T-helper 17 cell (primary cell): ENCODE measurements around the gene ARL6IP4. TPM values are rescaled to one million over a fixed set of nuclear protein-coding genes. Genes with fewer than 3 reads are reported as not detected.
A peak's percentile ranks its signal among the peaks of the same experiment; 100 is the strongest.

ENCODE experiments used
- ATAC-seq: fragments of 150-1000 bp; cut with Tn5 transposase; 2 replicates; pipeline ENCODE4 v1.10.0; 2021; ENCODE audit warnings: mild to moderate bottlenecking, moderate library complexity
- DNase-seq, 3 donors: peaks; one replicate each; pipeline versions ENCODE4 v3.0.0 to v3.0.0-alpha.2; 2020 to 2021
- H3K9me3 ChIP-seq: one replicate; pipeline ENCODE4 v1.7.0; 2013; ENCODE audit warnings: low read length, mild to moderate bottlenecking; ENCODE audit not compliant: control insufficient read depth, poor library complexity, severe bottlenecking
- H3K27ac Mint-ChIP-seq: one replicate; pipeline ENCODE4 v1.8.0; 2022; ENCODE audit warnings: mild to moderate bottlenecking, moderate library complexity, mixed read lengths
- H3K27me3 Mint-ChIP-seq: one replicate; pipeline ENCODE4 v1.8.0; 2022; ENCODE audit warnings: mixed read lengths
- H3K36me3 Mint-ChIP-seq: one replicate; pipeline ENCODE4 v1.8.0; 2022; ENCODE audit warnings: low read depth, mixed read lengths
- H3K4me1 Mint-ChIP-seq: one replicate; pipeline ENCODE4 v1.8.0; 2022; ENCODE audit warnings: mild to moderate bottlenecking, mixed read lengths
- H3K4me3 Mint-ChIP-seq: one replicate; pipeline ENCODE4 v1.8.0; 2022; ENCODE audit warnings: mild to moderate bottlenecking, moderate library complexity, mixed read lengths
- total RNA-seq, 4 donors: library from RNA in 2 of 4; stranded (reverse) in 2 of 4; gene quantifications; one replicate each; pipeline ENCODE4 v1.2.3 and lab custom pipeline; 2022 to 2026

Gene ARL6IP4
- total RNA-seq, 2 donors from 2014 or later = 109 to 131 TPM

DNA sequence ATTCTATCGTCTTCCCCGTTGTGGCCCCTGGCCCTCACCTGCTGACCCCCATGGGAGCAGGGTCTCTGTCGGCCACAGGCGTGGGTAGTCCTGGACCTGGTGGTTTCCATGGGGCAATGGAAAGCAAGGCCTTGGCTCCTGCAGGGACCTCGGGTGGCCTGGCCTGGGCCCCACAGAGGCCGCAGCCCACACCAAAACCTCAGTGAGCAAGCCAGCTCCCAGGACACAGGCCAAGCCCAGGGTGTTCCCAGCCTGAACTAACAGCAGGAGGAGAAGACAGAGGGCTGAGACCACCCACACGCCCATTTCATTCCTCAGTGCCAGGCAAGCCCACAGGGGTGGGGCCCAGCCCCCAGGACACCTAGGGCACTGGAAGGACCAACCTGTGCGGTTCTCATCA is 31.1 kb upstream of the ARL6IP4 start:
- Mint-ChIP-seq H3K27me3 (no peaks in the 10 kb centered on the region), H3K36me3 (no peaks in the 10 kb centered on the region), H3K4me1 (peaks cover 7% of the 10 kb centered on the region), H3K4me3 (no peak overlapping the region), H3K27ac (no peak overlapping the region)
- ATAC-seq (no peak), DNase-seq (no peak)
- H3K9me3 ChIP-seq = no peaks in the 10 kb centered on the region

DNA sequence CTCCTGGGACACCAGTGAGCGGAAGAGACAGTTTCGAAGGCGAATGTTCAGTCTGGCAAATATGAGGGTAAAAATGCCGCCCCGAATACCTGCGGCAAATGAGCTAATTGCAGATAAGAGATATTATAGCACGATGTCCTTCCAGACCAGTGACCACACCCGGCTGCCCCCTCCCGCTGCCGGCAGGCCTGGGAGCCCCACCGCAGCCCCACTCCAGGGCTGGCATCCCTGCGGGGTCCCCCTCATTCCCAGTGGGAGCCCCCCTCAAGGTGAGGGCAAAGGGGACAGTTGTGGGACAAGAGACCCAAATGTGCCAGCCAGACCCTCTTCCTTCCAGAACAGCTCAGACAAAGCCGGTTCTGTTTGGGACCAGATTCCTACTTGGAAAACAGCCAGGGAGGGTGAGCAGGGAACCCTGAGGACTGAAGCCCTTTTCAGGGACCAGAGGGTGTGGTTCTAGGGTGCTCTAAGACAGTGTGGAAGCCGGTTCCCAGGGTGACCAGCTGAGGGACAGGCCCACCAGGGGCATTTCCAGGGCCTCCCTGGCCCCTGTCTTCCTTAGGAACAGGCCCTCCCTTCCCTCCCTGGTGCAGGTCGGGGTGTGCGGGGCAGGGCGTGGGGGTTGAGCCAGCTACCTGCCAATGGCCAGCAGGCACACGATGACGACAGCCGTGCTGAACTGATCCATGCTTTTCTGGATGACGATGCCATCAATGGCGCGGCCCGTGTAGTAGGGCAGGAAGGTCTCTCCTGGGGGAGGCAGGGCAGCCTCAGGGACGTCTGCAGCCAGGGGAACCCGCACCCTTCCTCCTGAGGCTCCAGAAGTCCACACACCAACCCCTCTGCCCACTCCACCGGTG is 30.4 kb upstream of the ARL6IP4 start:
- no peaks in the 10 kb centered on the region for H3K9me3 ChIP-seq
- Mint-ChIP-seq H3K4me3 (no peak overlapping the region), H3K27me3 (no peaks in the 10 kb centered on the region), H3K4me1 (peaks cover 7% of the 10 kb centered on the region), H3K36me3 (no peaks in the 10 kb centered on the region), H3K27ac (no peak overlapping the region)
- ATAC-seq (no peak), DNase-seq (no peak)

DNA sequence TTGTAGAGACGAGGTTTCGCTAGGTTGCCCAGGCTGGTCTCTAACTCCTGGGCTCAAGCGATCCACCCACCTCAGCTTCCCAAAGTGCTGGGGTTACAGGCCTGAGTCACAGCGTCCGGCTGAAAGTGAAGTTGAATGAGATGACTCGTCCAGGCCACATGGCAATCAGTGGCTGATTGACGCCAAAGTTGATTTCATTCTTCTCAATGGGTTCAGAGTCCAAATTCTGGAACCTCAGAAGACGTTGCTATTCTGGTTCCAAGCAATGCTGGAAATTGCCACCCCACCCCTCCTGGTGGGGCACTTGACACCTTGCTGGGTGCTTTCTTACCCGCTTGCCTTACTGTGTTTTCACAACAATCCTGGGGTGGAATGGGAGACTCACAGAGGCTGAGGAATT is 29.1 kb upstream of the ARL6IP4 start:
- no peak overlapping the region for H3K4me3 Mint-ChIP-seq
- H3K27me3 Mint-ChIP-seq = no peaks in the 10 kb centered on the region
- no peaks in the 10 kb centered on the region for H3K9me3 ChIP-seq
- H3K4me1 Mint-ChIP-seq = peaks cover 7% of the 10 kb centered on the region
- H3K36me3 Mint-ChIP-seq = no peaks in the 10 kb centered on the region
- H3K27ac Mint-ChIP-seq = no peak overlapping the region
- ATAC-seq (no peak), DNase-seq (no peak)

DNA sequence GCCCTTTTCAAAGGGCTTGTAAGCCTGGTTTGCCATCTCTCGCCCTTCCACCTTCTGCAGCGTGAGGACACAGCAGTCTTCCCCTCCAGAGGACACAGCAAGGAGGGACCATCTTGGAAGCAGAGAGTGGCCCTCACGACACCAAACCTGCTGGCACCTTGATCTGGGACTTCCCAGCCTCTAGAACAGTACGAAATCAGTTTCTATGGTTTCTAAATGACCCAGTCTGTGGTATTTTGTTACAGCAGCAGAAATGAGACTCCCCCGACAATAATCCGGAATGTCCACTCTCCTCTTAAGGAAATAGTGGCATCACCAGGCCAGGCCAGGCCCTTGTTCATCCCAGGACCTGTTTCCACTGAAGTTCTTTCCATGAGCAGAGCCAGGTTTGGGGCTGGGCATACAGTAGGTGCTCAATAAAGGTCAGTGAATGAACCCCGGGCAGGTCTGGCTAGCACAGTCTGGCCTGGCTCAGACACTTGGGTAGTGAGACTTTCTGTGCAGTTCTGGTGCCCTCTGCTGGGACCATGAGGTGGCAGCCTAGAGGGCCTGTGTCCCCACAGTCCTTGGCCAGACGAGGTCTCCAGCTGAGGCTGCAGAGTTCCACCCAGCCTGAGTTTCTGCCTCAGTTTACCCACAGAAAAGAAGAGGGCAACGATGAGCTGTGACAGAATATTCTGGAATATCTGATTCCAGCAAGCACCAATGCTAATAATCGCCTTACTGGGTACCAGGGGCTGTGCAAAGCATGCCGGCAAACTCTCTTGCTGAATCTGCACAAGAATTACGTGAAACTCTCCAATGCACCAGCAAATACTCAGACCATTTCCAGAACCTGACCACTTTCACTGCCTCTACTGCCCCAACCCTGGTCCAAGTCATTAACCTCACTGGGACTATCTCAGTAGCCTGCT is 28.2 kb upstream of the ARL6IP4 start:
- peaks cover 2% of the 10 kb centered on the region for H3K4me1 Mint-ChIP-seq
- H3K36me3 Mint-ChIP-seq = no peaks in the 10 kb centered on the region
- no peak overlapping the region for H3K27ac Mint-ChIP-seq
- DNase-seq (peak; percentile 43 to 65 (median 50)), ATAC-seq (peak; percentile 98)
- no peaks in the 10 kb centered on the region for H3K27me3 Mint-ChIP-seq
- H3K4me3 Mint-ChIP-seq = no peak overlapping the region
- H3K9me3 ChIP-seq = no peaks in the 10 kb centered on the region

DNA sequence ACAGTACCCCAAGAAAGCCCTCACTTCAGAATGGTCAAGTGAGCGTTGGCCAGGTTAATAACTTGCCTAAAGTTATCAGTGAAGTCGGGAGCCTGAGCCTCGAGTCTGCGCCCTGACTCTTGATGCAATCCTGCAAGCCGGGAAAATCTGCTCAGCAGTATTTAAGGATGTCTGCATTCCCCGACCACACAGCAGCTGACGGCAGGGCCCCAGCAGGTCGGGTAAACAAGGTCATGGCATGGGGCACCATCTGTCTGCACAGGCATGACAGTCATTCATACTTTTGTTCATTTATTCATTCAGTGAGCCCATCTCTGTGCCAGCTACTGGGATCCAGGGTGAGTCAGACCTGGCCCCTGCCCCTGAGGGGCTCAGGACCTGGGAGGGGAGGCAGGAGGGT is 25.3 kb upstream of the ARL6IP4 start:
- ATAC-seq = no peak
- H3K9me3 ChIP-seq = no peaks in the 10 kb centered on the region
- H3K36me3 Mint-ChIP-seq = no peaks in the 10 kb centered on the region
- DNase-seq = no peak
- H3K27me3 Mint-ChIP-seq = no peaks in the 10 kb centered on the region
- H3K27ac Mint-ChIP-seq = no peak overlapping the region
- no peaks in the 10 kb centered on the region for H3K4me1 Mint-ChIP-seq
- no peak overlapping the region for H3K4me3 Mint-ChIP-seq

DNA sequence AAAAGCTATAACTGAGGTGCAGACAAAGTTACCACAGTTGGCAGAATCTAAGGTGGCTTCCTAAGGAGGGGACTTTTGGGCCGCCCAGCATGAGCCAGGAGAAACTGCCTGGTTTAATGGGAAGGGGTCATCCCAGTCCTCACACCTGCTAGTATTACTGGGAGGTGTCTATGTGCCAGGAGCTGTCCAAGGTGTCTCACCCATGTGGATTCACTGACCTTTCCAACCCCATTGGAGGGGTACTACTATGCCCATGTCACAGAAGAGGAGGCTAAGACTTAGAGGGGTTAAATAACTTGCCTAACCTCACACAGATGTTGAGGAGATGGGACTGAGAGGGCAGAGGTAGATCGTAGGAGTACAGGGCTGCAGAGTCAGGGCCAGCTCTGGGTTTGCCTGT is 24.4 kb upstream of the ARL6IP4 start:
- DNase-seq (no peak), ATAC-seq (no peak)
- no peaks in the 10 kb centered on the region for H3K4me1 Mint-ChIP-seq
- H3K27me3 Mint-ChIP-seq = no peaks in the 10 kb centered on the region
- no peaks in the 10 kb centered on the region for H3K9me3 ChIP-seq
- H3K36me3 Mint-ChIP-seq = no peaks in the 10 kb centered on the region
- H3K4me3 Mint-ChIP-seq = no peak overlapping the region
- no peak overlapping the region for H3K27ac Mint-ChIP-seq

DNA sequence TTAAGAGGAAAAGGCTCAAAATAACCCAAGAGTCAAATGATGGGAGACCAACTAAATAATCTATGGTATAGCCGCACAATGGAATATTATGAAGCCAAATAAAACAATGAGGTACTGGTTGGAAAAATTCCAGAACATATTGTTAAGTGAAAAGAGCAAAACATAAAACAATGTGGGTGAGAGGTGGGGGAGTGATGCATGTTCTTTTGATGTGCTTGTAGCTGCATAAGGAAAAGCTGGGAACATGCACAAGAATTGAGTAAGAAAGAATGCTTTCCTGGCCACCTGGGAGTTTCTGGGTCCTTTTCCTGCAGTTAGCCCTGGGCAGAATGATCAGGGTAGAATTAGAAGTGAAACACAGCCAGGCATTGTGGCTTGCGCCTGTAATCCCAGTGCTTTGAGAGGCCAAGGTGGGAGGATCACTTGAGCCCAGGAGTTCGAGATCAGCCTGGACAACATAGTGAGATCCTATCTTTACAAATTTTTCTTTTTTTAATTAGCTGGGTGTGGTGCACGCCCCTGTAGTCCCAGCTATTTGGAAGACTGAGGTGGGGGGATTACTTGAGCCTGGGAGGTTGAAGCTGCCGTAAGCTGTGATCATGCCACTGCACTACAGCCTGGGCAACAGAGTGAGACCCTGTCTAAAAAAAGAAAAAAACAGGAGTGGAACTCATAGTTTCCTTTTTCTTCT is 22.1 kb upstream of the ARL6IP4 start:
- no peaks in the 10 kb centered on the region for H3K9me3 ChIP-seq
- ATAC-seq (no peak), DNase-seq (no peak)
- Mint-ChIP-seq H3K36me3 (no peaks in the 10 kb centered on the region), H3K27ac (no peak overlapping the region), H3K27me3 (no peaks in the 10 kb centered on the region), H3K4me3 (no peak overlapping the region), H3K4me1 (no peaks in the 10 kb centered on the region)

DNA sequence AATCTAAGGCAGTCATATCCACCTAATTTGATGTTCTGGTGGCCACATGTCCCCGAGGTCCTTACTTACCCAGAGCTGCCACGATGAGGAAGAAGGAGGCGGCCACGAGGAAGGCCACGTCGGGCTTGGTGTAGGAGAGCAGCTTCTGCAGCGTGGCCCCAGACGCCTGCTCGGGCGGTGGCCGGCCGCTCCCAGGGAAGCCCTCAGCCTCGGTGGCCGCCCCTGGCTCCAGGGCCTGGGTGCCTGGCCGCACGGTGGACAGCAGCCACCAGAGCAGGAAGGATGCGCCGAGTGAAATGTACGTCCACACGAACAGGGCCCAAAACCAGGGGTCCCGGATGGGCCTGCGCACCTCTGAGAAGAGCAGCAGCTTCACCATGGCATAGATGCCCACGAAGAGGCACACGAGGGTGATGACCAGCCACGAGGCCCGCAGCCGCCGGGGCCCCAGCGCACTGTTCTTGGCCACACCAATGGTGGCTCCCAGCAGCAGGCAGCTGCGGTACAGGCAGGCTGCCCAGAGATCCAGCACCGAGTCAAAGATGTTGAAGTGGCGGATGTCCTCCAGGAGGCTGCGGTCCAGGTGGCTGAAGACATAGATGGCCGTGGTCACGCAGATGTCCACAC is 20.8 kb upstream of the ARL6IP4 start:
- H3K4me3 Mint-ChIP-seq = no peak overlapping the region
- no peaks in the 10 kb centered on the region for H3K4me1 Mint-ChIP-seq
- no peaks in the 10 kb centered on the region for H3K27me3 Mint-ChIP-seq
- no peak for DNase-seq
- H3K36me3 Mint-ChIP-seq = no peaks in the 10 kb centered on the region
- ATAC-seq = no peak
- no peaks in the 10 kb centered on the region for H3K9me3 ChIP-seq
- no peak overlapping the region for H3K27ac Mint-ChIP-seq

DNA sequence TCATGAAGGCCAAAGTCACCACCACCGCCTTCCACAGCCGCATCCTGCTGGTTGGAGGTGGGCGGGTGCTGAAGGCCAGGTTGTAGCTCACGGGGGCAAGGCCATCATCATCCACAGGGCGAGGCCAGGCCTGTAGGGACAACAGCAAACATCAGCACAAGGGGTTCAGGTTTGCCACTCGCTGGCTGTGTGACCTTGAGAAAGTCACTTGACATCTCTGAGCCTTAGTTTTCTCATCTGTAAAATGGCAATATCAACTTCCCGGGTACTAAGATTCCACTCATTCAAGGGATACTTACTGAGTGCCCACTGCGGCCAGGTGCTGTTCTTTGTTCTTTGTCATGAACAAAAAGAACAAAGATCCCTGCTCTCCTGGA is 20.3 kb upstream of the ARL6IP4 start:
- H3K36me3 Mint-ChIP-seq = no peaks in the 10 kb centered on the region
- ATAC-seq (no peak), DNase-seq (no peak)
- H3K27me3 Mint-ChIP-seq = no peaks in the 10 kb centered on the region
- H3K27ac Mint-ChIP-seq = no peak overlapping the region
- H3K9me3 ChIP-seq = no peaks in the 10 kb centered on the region
- no peaks in the 10 kb centered on the region for H3K4me1 Mint-ChIP-seq
- H3K4me3 Mint-ChIP-seq = no peak overlapping the region

DNA sequence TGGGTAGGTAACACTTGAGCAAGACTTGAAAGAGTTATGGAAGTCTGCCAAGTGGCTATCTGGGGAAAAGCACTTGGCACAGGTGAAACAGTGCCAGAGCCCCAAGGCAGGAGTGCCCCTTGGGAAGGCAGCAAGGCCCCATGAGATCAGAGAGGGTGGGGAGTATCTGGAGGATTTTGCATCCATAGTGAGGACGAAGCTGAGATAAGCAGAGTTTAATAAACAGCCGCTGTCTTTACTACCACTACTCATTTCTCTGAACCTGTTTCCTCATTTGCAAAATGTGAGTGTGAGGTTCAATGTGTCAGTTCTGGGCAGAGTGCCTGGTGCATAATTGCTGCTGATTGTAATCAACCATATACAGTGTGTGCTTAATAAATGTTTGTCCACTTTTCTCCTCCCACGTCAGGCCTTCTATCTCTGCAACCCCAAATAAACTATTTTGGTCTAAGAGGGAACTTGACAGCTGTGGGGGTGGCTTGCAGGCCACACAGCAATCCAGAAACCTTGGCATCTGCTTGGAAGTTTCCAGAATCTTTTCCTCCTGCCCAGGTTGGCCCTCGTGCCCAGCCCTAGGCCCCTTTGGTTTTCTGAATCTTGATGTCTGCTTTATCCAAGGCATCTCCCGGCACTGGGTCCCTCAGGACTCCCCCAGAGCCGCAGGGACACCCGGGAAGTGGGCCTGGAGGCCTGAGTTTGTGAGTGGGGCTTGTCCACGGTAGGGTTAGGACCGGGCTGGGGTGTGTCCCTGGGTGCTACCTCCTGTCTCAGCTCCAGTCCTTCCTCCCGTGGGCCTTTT is 18.8 kb upstream of the ARL6IP4 start:
- no peaks in the 10 kb centered on the region for H3K27me3 Mint-ChIP-seq
- no peaks in the 10 kb centered on the region for H3K36me3 Mint-ChIP-seq
- H3K9me3 ChIP-seq = no peaks in the 10 kb centered on the region
- H3K27ac Mint-ChIP-seq = no peak overlapping the region
- ATAC-seq (no peak), DNase-seq (no peak)
- H3K4me1 Mint-ChIP-seq = peaks cover under 1% of the 10 kb centered on the region
- H3K4me3 Mint-ChIP-seq = no peak overlapping the region

DNA sequence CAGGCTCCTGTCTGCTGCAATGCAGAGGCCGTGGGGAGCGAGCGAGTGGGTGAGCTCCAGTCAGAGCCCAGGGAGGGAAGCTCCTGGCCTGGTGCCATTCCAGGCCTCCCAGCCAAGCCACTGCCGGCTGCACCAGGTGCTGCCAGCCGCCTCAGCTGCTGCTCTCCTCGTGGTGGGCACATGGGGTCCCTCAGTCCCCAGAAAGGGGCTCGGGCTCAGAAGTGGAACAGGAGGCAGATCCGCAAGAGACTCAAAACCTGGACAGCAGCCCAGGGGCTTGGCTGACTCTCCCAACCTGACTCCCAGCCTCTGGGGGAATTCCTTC is 16.6 kb upstream of the ARL6IP4 start:
- ATAC-seq = no peak
- H3K4me1 Mint-ChIP-seq = peaks cover 4% of the 10 kb centered on the region
- H3K27me3 Mint-ChIP-seq = no peaks in the 10 kb centered on the region
- H3K9me3 ChIP-seq = no peaks in the 10 kb centered on the region
- H3K36me3 Mint-ChIP-seq = no peaks in the 10 kb centered on the region
- no peak overlapping the region for H3K4me3 Mint-ChIP-seq
- DNase-seq = no peak
- H3K27ac Mint-ChIP-seq = no peak overlapping the region

DNA sequence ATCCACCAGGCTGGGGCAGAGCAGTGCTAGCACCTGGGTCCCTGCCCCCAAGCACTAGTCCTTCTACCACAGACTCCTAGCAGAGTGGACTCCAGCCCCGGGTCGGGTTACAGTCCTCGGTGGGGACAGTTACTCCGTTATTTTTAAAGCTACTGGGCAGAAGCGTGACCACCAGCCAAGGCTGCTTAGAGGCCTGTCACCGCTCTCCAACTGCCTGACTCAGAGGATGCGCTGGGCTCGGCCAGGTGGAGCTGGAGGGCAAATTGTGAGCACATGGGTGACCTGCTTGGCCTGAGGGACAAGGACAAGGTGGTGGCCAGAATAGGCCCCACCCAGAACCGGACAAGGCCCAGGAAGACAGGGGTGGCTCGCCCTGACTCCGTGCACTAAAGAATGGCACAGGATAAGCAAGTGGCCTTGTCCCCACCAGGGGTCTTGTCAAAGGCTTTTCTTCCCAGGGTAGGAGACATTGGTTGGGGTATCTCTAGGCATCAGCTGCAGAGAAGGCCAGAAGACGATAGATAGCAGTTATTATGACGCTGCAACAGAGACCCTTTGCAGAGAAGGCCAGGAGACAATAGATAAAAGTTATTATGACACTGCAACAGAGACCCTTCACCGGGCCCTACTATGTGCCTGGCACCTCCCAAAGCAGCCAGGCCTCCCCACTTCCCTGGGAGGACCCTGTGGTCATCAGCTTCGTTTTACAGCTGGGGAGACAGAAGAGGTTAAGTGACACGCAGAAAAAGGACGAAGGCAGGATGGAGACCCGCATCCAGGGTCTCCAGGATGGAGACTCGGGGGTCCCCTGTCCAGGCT is 15.8 kb upstream of the ARL6IP4 start:
- no peaks in the 10 kb centered on the region for H3K9me3 ChIP-seq
- DNase-seq (no peak), ATAC-seq (no peak)
- Mint-ChIP-seq H3K27me3 (no peaks in the 10 kb centered on the region), H3K4me1 (peaks cover 4% of the 10 kb centered on the region), H3K4me3 (peak overlapping the region; percentile 60), H3K27ac (peak overlapping the region; percentile 53), H3K36me3 (no peaks in the 10 kb centered on the region)
